AG04450 (cell line): ENCODE data around the gene SWI5. TPM values are rescaled to one million over a fixed set of nuclear protein-coding genes. Genes with fewer than 3 reads are reported as not detected.

Source experiments
- CTCF ChIA-PET: fragments of 300-600, 350-600 bp; formaldehyde crosslinking; extraction: SDS; loops from one replicate; lab custom pipeline; 2022; ENCODE audit warnings: antibody characterized with exemption, inconsistent platforms; lab: Charles Lee
- POLR2A ChIA-PET: fragments of 350-600 bp; formaldehyde crosslinking; extraction: SDS; loops from one replicate; lab custom pipeline; 2021; ENCODE audit warnings: antibody characterized with exemption, inconsistent platforms; lab: Yijun Ruan, JAX
- DNase-seq: peaks from one replicate; pipeline ENCODE4 v3.0.0-alpha.2; 2011; ENCODE audit warnings: low read depth, low spot score
- H3K27ac ChIP-seq: one replicate; pipeline ENCODE4 v1.5.1; 2012; ENCODE audit warnings: low read depth, low read length, control low read depth
- H3K27me3 ChIP-seq: one replicate; pipeline ENCODE4 v1.6.0; 2012; ENCODE audit warnings: low read length; ENCODE audit not compliant: control insufficient read depth, insufficient read depth
- H3K4me3 ChIP-seq: 2 replicates; pipeline ENCODE4 v1.5.1; 2011; ENCODE audit warnings: mild to moderate bottlenecking, low read depth, low read length, control low read depth
- H3K9me3 ChIP-seq: 2 replicates; pipeline ENCODE4 v1.5.1; 2012; ENCODE audit warnings: low read length; ENCODE audit not compliant: control insufficient read depth, insufficient read depth
- CTCF ChIP-seq: IDR thresholded peaks from 2 replicates; pipeline ENCODE4 v1.5.1; 2011; ENCODE audit warnings: low read depth, low read length, control low read depth, inconsistent platforms
- polyA plus RNA-seq: library from polyadenylated mRNA; depleted of rRNA; stranded (reverse); fragments of >200 nt; gene quantifications from 2 replicates; pipeline ENCODE4 v1.2.3, GENCODE V29; 2011

SWI5 gene
- polyA plus RNA-seq, 1 experiment = 72.2 TPM

- no peaks in the 10 kb centered on the region for H3K27me3 ChIP-seq
- ChIA-PET POLR2A (interaction anchor here (0.6 kb wide), 1 partner anchor 46 kb away, joined by 4 read pairs; no protein-coding TSS in a partner anchor), CTCF (no interaction called here)
- TF ChIP-seq CTCF = no peak
- H3K9me3 ChIP-seq = no peaks in the 10 kb centered on the region; the same call in 1 of the 2 replicates
- no peak overlapping the region for H3K4me3 ChIP-seq
- H3K27ac ChIP-seq = no peak overlapping the region
- DNase-seq = no peak
Measured at GRCh38 chr9:128258326-128258725, 17.8 kb upstream of the SWI5 start.

GRCh38 chr9:128259156-128259555 lies 16.9 kb upstream of the SWI5 start:
- DNase-seq = no peak
- Histone ChIP-seq H3K9me3 (no peaks in the 10 kb centered on the region; the same call in 1 of the 2 replicates), H3K4me3 (no peak overlapping the region), H3K27me3 (no peaks in the 10 kb centered on the region), H3K27ac (no peak overlapping the region)
- CTCF ChIA-PET = no interaction called here
- POLR2A ChIA-PET = no interaction called here
- no peak for TF ChIP-seq CTCF

GRCh38 chr9:128260340-128260739 lies 15.7 kb upstream of the SWI5 start:
- no peak for TF ChIP-seq CTCF
- Histone ChIP-seq H3K4me3 (no peak overlapping the region), H3K27me3 (no peaks in the 10 kb centered on the region), H3K9me3 (no peaks in the 10 kb centered on the region; the same call in 1 of the 2 replicates), H3K27ac (no peak overlapping the region)
- CTCF ChIA-PET = no interaction called here
- POLR2A ChIA-PET = interaction anchor here (0.7 to 0.9 kb wide), 2 partner anchors 15 to 59 kb away, joined by 3 to 11 read pairs; no protein-coding TSS in a partner anchor
- DNase-seq = no peak

GRCh38 chr9:128262687-128263086 lies 13.4 kb upstream of the SWI5 start:
- no peak for TF ChIP-seq CTCF
- no peaks in the 10 kb centered on the region; the same call in 1 of the 2 replicates for H3K9me3 ChIP-seq
- no peak overlapping the region for H3K27ac ChIP-seq
- no peaks in the 10 kb centered on the region for H3K27me3 ChIP-seq
- ChIA-PET CTCF (interaction anchor here (0.6 kb wide), 1 partner anchor 59 kb away, joined by 3 read pairs; no protein-coding TSS in a partner anchor), POLR2A (interaction anchor here (1.8 kb wide), 1 partner anchor 13 kb away, joined by 6 read pairs; the partner anchor contains the start of genes GOLGA2 and SWI5)
- no peak for DNase-seq
- no peak overlapping the region for H3K4me3 ChIP-seq

- ChIA-PET CTCF (interaction anchor here (0.5 kb wide), 1 partner anchor 1432 kb away, joined by 3 read pairs; no protein-coding TSS in a partner anchor), POLR2A (no interaction called here)
Measured at GRCh38 chr9:128265348-128265847, 10.7 kb upstream of the SWI5 start.

More at GRCh38 chr9:128265348-128265847, 10.7 kb upstream of the SWI5 start:
- no peak for DNase-seq
- Histone ChIP-seq H3K27ac (no peak overlapping the region), H3K4me3 (no peak overlapping the region), H3K27me3 (no peaks in the 10 kb centered on the region), H3K9me3 (no peaks in the 10 kb centered on the region)
- TF ChIP-seq CTCF = no peak
